MCF 10A (cell line): ENCODE measurements around the gene SMPD4. TPM values are rescaled to one million over a fixed set of nuclear protein-coding genes. Genes with fewer than 3 reads are reported as not detected.
A peak's percentile ranks its signal among the peaks of the same experiment; 100 is the strongest.
"Not testable (repeated sequence)": the region's sequence is repeated elsewhere in the genome, so short reads cannot be mapped to it uniquely, and the experiment has no call there.

Source experiments
- Bru-seq: library from RNA; stranded (reverse); fragments of 400-500 nt; gene quantifications from one replicate; lab custom pipeline; 2021; lab: Mats Ljungman, UMichigan
- BruChase-seq, 2 experiments: library from RNA; stranded (reverse); fragments of 400-500 nt; gene quantifications; one replicate each; lab custom pipeline; 2021; lab: Mats Ljungman, UMichigan
- BruUV-seq: library from RNA; stranded (reverse); fragments of 400-500 nt; replicated peaks from 2 replicates; lab custom pipeline; 2021; lab: Mats Ljungman, UMichigan
- CTCF ChIA-PET: fragments of 300-600 bp; sonication (Branson Sonifier 250); formaldehyde crosslinking; extraction: SDS; loops from one replicate; lab custom pipeline; 2021; ENCODE audit warnings: antibody characterized with exemption, inconsistent platforms; lab: Yijun Ruan, JAX
- POLR2A ChIA-PET: fragments of 300-600, 350-650 bp; sonication (Branson Sonifier 250); formaldehyde crosslinking; extraction: SDS; loops from one replicate; lab custom pipeline; 2020; ENCODE audit warnings: antibody characterized with exemption, inconsistent platforms; lab: Yijun Ruan, JAX
- DNase-seq: peaks from one replicate; pipeline ENCODE4 v3.0.0-alpha.2; 2018; ENCODE audit not compliant: unreplicated experiment
- H3K27ac Mint-ChIP-seq: one replicate; pipeline ENCODE4 v1.8.0; 2022; ENCODE audit warnings: mild to moderate bottlenecking, low read depth, mixed read lengths; ENCODE audit not compliant: unreplicated experiment
- H3K27me3 Mint-ChIP-seq: one replicate; pipeline ENCODE4 v1.8.0; 2022; ENCODE audit warnings: mixed read lengths; ENCODE audit not compliant: insufficient read depth, unreplicated experiment
- H3K36me3 Mint-ChIP-seq: one replicate; pipeline ENCODE4 v1.8.0; 2022; ENCODE audit warnings: mild to moderate bottlenecking, moderate library complexity, mixed read lengths; ENCODE audit not compliant: insufficient read depth, unreplicated experiment
- H3K4me1 Mint-ChIP-seq: one replicate; pipeline ENCODE4 v1.8.0; 2022; ENCODE audit warnings: mixed read lengths; ENCODE audit not compliant: insufficient read depth, unreplicated experiment
- H3K4me3 Mint-ChIP-seq: one replicate; pipeline ENCODE4 v1.8.0; 2022; ENCODE audit warnings: mild to moderate bottlenecking, moderate library complexity, mixed read lengths; ENCODE audit not compliant: unreplicated experiment
- H3K9me3 Mint-ChIP-seq: one replicate; pipeline ENCODE4 v1.8.0; 2022; ENCODE audit warnings: mixed read lengths; ENCODE audit not compliant: unreplicated experiment
- intact Hi-C: fragments of 100-400 bp; cut with micrococcal nuclease; formaldehyde crosslinking; loops from 2 replicates; pipeline ENCODE4 v1.14.1; 2022
- long read RNA-seq: library from polyadenylated mRNA; stranded (forward); transcript quantifications from one replicate; pipeline ENCODE4 v2.0.0, GENCODE V29; 2022
- total RNA-seq: library from RNA; stranded (reverse); gene quantifications from 2 replicates; pipeline ENCODE4 v1.2.3, GENCODE V29; 2022
- TF ChIP-seq, protein P1 (sequence below): fragments of 200-600 bp; IDR thresholded peaks from one replicate; pipeline ENCODE4 v1.8.0; 2022; ENCODE audit warnings: antibody characterized with exemption, mild to moderate bottlenecking; ENCODE audit not compliant: unreplicated experiment

SMPD4 gene, protein sequence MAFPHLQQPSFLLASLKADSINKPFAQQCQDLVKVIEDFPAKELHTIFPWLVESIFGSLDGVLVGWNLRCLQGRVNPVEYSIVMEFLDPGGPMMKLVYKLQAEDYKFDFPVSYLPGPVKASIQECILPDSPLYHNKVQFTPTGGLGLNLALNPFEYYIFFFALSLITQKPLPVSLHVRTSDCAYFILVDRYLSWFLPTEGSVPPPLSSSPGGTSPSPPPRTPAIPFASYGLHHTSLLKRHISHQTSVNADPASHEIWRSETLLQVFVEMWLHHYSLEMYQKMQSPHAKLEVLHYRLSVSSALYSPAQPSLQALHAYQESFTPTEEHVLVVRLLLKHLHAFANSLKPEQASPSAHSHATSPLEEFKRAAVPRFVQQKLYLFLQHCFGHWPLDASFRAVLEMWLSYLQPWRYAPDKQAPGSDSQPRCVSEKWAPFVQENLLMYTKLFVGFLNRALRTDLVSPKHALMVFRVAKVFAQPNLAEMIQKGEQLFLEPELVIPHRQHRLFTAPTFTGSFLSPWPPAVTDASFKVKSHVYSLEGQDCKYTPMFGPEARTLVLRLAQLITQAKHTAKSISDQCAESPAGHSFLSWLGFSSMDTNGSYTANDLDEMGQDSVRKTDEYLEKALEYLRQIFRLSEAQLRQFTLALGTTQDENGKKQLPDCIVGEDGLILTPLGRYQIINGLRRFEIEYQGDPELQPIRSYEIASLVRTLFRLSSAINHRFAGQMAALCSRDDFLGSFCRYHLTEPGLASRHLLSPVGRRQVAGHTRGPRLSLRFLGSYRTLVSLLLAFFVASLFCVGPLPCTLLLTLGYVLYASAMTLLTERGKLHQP
- 40.2 and 41.1 TPM in 2 replicates for total RNA-seq
- Bru-seq, nascent RNA = percentile 63 among the genes with signal in this experiment
- BruChase-seq, experiment 1, labeled RNA remaining after a 6-hour chase = percentile 75 among the genes with signal in this experiment
- BruChase-seq, experiment 2, labeled RNA remaining after a 2-hour chase = percentile 67 among the genes with signal in this experiment
- long read RNA-seq, full-length matches to known transcripts = 66 of 125 reads
- long read RNA-seq, partial matches to known transcripts = 16 of 125 reads
- long read RNA-seq, other reads (novel, unspliced or antisense) = 43 of 125 reads

DNA sequence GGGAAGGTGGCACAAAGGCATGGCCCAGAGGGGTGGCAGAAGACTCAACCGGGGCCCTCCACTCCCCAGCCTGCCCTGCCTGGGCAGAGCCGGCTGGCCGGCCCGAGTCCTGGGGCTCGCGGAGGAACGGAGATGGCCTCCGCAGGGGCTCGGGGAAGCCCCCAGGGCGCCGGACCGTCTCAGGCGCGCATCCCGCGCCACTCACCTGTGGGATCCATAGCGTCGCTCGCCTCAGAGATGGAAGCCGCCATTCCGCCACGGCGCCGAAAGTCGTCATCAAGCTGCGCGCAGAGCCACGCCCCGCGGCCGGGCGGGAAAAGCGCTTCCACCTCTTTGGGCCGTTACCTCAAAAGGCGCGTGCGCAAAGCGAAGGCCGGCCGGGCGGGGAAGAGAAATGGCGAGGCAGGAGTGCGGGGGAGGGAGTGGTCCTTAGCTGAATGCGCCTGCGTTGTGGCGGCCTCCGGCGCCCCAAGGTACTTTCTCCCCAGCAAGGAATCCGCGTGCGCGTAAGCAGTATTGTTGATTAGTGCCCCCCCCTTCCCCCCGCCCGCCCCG is at the start of gene SMPD4:
TSS of gene SMPD4 (minus strand) at position 278 of the 555 bp plus-strand sequence. CDS start 5,010 bp downstream, outside the sequence.
- ChIA-PET POLR2A (interaction anchor here (0.6 to 4.0 kb wide), 11 partner anchors 10 to 173 kb away, joined by 3 to 61 read pairs (median 5); partner anchors contain the start of gene IMP4), CTCF (interaction anchor here (0.6 to 5.7 kb wide), 10 partner anchors 10 to 463 kb away, joined by 3 to 90 read pairs (median 4); partner anchors contain the start of genes IMP4 and PTPN18)
- peak within 1 kb of the TSS; percentile 92 for H3K27ac Mint-ChIP-seq
- BruUV-seq = no TSS peak
- peaks cover 5% of the 10 kb centered on the region for H3K4me1 Mint-ChIP-seq
- H3K36me3 Mint-ChIP-seq = peaks cover 12% of the 10 kb centered on the region
- H3K4me3 Mint-ChIP-seq = peak within 1 kb of the TSS; percentile 85
- intact Hi-C loops = loop anchor here (1.0 to 10.0 kb wide), 2 partner anchors 73 to 151 kb away; no protein-coding TSS in a partner anchor
- no peaks in the 10 kb centered on the region for H3K27me3 Mint-ChIP-seq
- TF ChIP-seq, protein P1, sequence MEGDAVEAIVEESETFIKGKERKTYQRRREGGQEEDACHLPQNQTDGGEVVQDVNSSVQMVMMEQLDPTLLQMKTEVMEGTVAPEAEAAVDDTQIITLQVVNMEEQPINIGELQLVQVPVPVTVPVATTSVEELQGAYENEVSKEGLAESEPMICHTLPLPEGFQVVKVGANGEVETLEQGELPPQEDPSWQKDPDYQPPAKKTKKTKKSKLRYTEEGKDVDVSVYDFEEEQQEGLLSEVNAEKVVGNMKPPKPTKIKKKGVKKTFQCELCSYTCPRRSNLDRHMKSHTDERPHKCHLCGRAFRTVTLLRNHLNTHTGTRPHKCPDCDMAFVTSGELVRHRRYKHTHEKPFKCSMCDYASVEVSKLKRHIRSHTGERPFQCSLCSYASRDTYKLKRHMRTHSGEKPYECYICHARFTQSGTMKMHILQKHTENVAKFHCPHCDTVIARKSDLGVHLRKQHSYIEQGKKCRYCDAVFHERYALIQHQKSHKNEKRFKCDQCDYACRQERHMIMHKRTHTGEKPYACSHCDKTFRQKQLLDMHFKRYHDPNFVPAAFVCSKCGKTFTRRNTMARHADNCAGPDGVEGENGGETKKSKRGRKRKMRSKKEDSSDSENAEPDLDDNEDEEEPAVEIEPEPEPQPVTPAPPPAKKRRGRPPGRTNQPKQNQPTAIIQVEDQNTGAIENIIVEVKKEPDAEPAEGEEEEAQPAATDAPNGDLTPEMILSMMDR = no peak
- DNase-seq = peak; percentile 96
- no peaks in the 10 kb centered on the region for H3K9me3 Mint-ChIP-seq

DNA sequence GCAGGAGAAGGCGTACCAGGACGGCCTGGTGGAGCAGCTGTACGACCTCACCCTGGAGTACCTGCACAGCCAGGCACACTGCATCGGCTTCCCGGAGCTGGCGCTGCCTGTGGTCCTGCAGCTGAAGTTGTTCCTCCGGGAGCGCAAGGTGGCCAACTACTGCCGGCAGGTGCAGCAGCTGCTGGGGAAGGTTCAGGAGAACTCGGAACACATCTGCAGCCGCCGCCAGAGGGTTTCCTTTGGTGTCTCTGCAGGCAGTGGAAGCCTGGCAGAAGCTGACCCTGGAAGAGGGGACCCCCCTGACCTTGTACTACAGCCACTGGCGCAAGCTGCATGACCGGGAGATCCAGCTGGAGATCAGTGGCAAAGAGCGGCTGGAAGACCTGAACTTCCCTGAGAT is 49.5 kb upstream of the SMPD4 start:
- H3K4me1 Mint-ChIP-seq, BruUV-seq, CTCF ChIA-PET, H3K36me3 Mint-ChIP-seq, POLR2A ChIA-PET, H3K9me3 Mint-ChIP-seq, H3K27ac Mint-ChIP-seq, DNase-seq, intact Hi-C loops, H3K4me3 Mint-ChIP-seq: not testable (repeated sequence)
- H3K27me3 Mint-ChIP-seq = peaks cover 11% of the 10 kb centered on the region

DNA sequence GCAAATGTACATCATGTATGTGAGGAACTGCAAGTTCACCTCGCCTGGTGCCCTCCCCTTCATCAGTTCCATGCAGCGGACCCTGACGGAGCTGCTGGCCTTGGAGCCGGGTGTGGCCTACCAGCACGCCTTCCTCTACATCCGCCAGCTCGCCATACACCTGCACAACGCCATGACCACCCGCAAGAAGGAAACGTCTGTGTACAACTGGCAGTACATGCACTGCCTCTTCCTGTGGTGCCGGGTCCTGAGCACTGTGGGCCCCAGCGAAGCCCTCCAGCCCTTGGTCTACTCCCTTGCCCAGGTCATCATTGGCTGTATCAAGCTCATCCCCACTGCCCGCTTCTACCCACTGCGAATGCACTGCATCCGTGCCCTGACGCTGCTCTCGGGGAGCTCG is 49.0 kb upstream of the SMPD4 start:
- POLR2A ChIA-PET, H3K27ac Mint-ChIP-seq, intact Hi-C loops, H3K4me3 Mint-ChIP-seq, DNase-seq, H3K36me3 Mint-ChIP-seq, CTCF ChIA-PET, H3K4me1 Mint-ChIP-seq, BruUV-seq, H3K9me3 Mint-ChIP-seq: not testable (repeated sequence)
- peaks cover 11% of the 10 kb centered on the region for H3K27me3 Mint-ChIP-seq

DNA sequence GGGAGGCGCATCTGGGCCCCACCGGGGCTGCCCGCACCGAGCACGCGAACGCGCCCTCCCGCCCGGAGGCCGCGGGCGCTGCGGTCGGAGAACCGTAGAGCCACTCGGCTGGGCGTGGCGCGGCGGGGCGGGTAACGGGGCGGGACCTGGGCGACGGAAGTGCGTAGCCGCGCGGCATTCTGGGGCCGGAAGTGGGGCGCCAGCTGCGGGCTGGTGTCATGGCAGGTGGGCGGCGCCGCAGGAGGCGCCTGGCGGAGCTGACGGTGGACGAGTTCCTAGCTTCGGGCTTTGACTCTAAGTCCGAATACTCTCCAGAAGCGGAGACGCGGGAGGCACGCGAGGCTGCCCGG is 47.7 kb upstream of the SMPD4 start:
- H3K36me3 Mint-ChIP-seq, CTCF ChIA-PET: not testable (repeated sequence)

DNA sequence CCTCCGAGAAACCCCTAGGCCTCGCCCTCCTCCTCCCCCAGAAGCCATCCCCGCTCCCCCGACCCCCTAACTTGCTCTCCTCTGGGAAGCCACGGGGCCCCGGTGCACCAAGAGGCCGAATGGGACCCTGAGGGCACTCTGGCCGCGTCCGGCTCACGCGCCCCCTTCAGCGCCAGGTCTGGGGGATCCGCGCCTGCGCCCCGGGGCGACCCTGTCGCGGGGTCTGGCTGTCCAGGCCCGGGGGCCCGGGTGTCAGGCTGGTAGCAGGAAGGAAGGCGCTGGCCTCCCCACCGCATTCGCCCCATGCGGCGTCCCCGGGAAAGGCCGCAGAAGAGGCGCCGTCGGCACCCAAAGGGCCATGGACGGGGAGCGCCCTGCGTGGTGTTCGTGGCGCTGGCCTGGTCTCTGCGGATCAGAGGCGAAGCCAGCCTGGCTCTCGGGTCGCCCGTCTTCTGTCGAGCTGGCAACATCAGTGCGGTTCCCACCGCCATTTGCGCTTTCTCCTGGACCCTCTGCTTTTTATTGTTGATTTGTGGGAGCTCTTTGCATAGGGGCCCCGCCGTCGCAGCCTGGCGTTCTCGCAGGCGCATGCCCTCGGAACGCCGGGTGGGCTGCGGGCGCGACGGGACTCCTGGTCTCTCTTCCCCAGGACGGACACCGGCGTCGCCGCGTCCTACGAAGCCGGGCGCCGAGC is 47.2 kb upstream of the SMPD4 start:
- H3K9me3 Mint-ChIP-seq = not testable (repeated sequence)

More for the DNA sequence above, 47.7 kb upstream of the SMPD4 start:
- H3K9me3 Mint-ChIP-seq, intact Hi-C loops, BruUV-seq, H3K4me3 Mint-ChIP-seq, H3K4me1 Mint-ChIP-seq, H3K27ac Mint-ChIP-seq, DNase-seq, POLR2A ChIA-PET: not testable (repeated sequence)
- H3K27me3 Mint-ChIP-seq = peaks cover 11% of the 10 kb centered on the region

DNA sequence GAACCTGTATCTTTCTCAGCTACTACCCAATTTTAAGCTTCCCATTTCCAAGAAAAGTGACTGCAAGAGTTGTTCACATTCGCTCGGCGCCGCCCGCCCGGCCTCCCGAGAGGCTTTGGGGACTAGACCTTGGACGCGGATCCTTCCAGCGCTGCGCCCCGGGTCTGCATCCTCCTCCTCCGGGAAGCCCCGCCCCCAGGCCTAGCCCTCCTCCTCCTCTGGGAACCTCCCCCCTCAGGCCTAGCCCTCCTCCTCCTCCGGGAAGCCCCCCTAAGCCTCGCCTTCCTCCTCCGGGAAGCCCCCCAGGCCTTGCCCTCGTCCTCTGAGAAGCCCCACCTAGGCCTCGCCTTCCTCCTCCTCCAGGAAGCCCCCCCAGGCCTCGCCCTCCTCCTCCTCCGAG is 46.6 kb upstream of the SMPD4 start:
- POLR2A ChIA-PET, H3K9me3 Mint-ChIP-seq, H3K4me3 Mint-ChIP-seq, H3K36me3 Mint-ChIP-seq, BruUV-seq, intact Hi-C loops, DNase-seq, H3K4me1 Mint-ChIP-seq, H3K27ac Mint-ChIP-seq: not testable (repeated sequence)
- H3K27me3 Mint-ChIP-seq = peaks cover 12% of the 10 kb centered on the region
- CTCF ChIA-PET = interaction anchor here (0.7 kb wide), 1 partner anchor 305 kb away, joined by 4 read pairs; no protein-coding TSS in a partner anchor

More for the DNA sequence above, 47.2 kb upstream of the SMPD4 start:
- H3K27ac Mint-ChIP-seq, intact Hi-C loops, H3K4me3 Mint-ChIP-seq, BruUV-seq, POLR2A ChIA-PET, CTCF ChIA-PET, H3K36me3 Mint-ChIP-seq, DNase-seq, H3K4me1 Mint-ChIP-seq: not testable (repeated sequence)
- peaks cover 11% of the 10 kb centered on the region for H3K27me3 Mint-ChIP-seq

DNA sequence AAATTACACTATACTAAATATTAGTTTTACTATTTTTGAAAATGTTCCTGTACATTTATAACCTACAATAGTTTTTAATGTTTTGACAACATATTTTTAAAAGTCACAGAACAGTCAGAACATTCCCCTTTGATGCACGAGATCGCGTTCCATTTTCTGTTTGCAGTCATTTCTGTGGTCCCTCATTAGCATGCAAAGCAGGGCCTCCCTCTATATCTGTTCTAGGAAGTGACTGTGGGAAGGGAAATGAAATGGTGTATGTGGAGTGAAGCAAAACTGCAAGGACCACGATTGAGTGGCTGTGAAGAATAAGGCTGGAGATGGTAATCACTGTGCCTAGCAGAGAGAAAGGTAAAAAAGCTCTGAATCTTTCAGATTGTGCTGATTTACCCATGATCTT is 41.1 kb upstream of the SMPD4 start:
- BruUV-seq, H3K36me3 Mint-ChIP-seq, intact Hi-C loops, H3K4me1 Mint-ChIP-seq, POLR2A ChIA-PET, H3K4me3 Mint-ChIP-seq, CTCF ChIA-PET, H3K27ac Mint-ChIP-seq, H3K9me3 Mint-ChIP-seq, DNase-seq: not testable (repeated sequence)
- peaks cover 17% of the 10 kb centered on the region for H3K27me3 Mint-ChIP-seq
